GM23338 (cell line): Measurements from ENCODE around the gene DGCR8. TPM values are rescaled to one million over a fixed set of nuclear protein-coding genes. Genes with fewer than 3 reads are reported as not detected.
"Not testable (repeated sequence)": the region's sequence is repeated elsewhere in the genome, so short reads cannot be mapped to it uniquely, and the experiment has no call there.

Source experiments
- ATAC-seq: fragments of 200-7000 bp; cut with Tn5 transposase; 3 replicates; pipeline ENCODE4 v1.9.1; 2020
- DNase-seq: peaks from one replicate; pipeline ENCODE4 v3.0.0-alpha.2; 2015; ENCODE audit warnings: low spot score
- H2AFZ ChIP-seq: fragments of 200-600 bp; sonication (generic); 2 replicates; pipeline ENCODE4 v1.8.0; 2016; ENCODE audit warnings: antibody characterized with exemption, mild to moderate bottlenecking, moderate library complexity
- H3F3A ChIP-seq: fragments of 200-600 bp; sonication (generic); replicated peaks from 2 replicates; pipeline ENCODE4 v1.8.0; 2017; ENCODE audit warnings: antibody characterized with exemption, mixed run types, low read depth
- H3K27ac ChIP-seq: fragments of 200-600 bp; sonication (generic); 2 replicates; pipeline ENCODE4 v1.6.1; 2016; ENCODE audit warnings: low read depth
- H3K27me3 ChIP-seq: fragments of 200-600 bp; sonication (generic); 2 replicates; pipeline ENCODE4 v1.8.0; 2016; ENCODE audit warnings: mild to moderate bottlenecking, mixed run types, moderate library complexity; ENCODE audit not compliant: insufficient read depth
- H3K36me3 ChIP-seq: fragments of 200-600 bp; sonication (generic); 2 replicates; pipeline ENCODE4 v1.8.0; 2016; ENCODE audit warnings: mild to moderate bottlenecking; ENCODE audit not compliant: insufficient read depth
- H3K4me1 ChIP-seq: fragments of 200-600 bp; sonication (generic); 2 replicates; pipeline ENCODE4 v1.8.0; 2016; ENCODE audit warnings: mild to moderate bottlenecking, moderate library complexity; ENCODE audit not compliant: insufficient read depth
- H3K4me2 ChIP-seq: fragments of 200-600 bp; sonication (generic); 2 replicates; pipeline ENCODE4 v1.7.1; 2017; ENCODE audit warnings: mixed run types
- H3K4me3 ChIP-seq: fragments of 200-600 bp; sonication (generic); 2 replicates; pipeline ENCODE4 v1.6.1; 2016; ENCODE audit warnings: mixed run types
- H3K79me2 ChIP-seq: fragments of 200-600 bp; sonication (generic); replicated peaks from 2 replicates; pipeline ENCODE4 v1.8.0; 2017; ENCODE audit warnings: mild to moderate bottlenecking; ENCODE audit not compliant: insufficient read depth
- H3K9me2 ChIP-seq: fragments of 200-600 bp; sonication (generic); 2 replicates; pipeline ENCODE4 v1.8.0; 2017; ENCODE audit not compliant: insufficient read depth
- H4K20me1 ChIP-seq: fragments of 200-600 bp; sonication (generic); replicated peaks from 2 replicates; pipeline ENCODE4 v1.8.0; 2017; ENCODE audit warnings: mild to moderate bottlenecking; ENCODE audit not compliant: insufficient read depth
- H3K27ac Mint-ChIP-seq: 2 replicates; pipeline ENCODE4 v1.8.0; 2020; ENCODE audit warnings: inconsistent platforms, mild to moderate bottlenecking, moderate library complexity, mixed read lengths
- H3K27me3 Mint-ChIP-seq: 3 replicates; pipeline ENCODE4 v1.8.0; 2022; ENCODE audit warnings: low read depth, mild to moderate bottlenecking, moderate library complexity, mixed read lengths, inconsistent platforms; ENCODE audit not compliant: insufficient read depth, poor library complexity
- H3K36me3 Mint-ChIP-seq: 3 replicates; pipeline ENCODE4 v1.8.0; 2021; ENCODE audit warnings: low read depth, mild to moderate bottlenecking, inconsistent platforms, moderate library complexity, mixed read lengths
- H3K4me1 Mint-ChIP-seq: 3 replicates; pipeline ENCODE4 v1.8.0; 2020; ENCODE audit warnings: mild to moderate bottlenecking, inconsistent platforms, mixed read lengths
- H3K4me3 Mint-ChIP-seq: 3 replicates; pipeline ENCODE4 v1.8.0; 2021; ENCODE audit warnings: moderate library complexity, mild to moderate bottlenecking, inconsistent platforms, mixed read lengths
- H3K9me3 Mint-ChIP-seq: 3 replicates; pipeline ENCODE4 v1.8.0; 2020; ENCODE audit warnings: moderate library complexity, mild to moderate bottlenecking, inconsistent platforms, mixed read lengths
- CREB1 ChIP-seq: fragments of 250-450 bp; sonication (Bioruptor Pico); IDR thresholded peaks from 2 replicates; pipeline ENCODE4 v1.5.0; 2020; ENCODE audit warnings: low read depth, mild to moderate bottlenecking, moderate library complexity
- CTCF ChIP-seq, 2 experiments: fragments of 200-600 bp in 1 of 2; sonication (generic) in 1 of 2; conservative IDR thresholded peaks; 2 replicates each; pipeline versions ENCODE4 v1.5.1 to v1.6.1; 2016 to 2017; ENCODE audit warnings: antibody characterized with exemption in 2 of 2, low read depth in 2 of 2, mild to moderate bottlenecking in 2 of 2, moderate library complexity in 1 of 2
- ETS1 ChIP-seq: IDR thresholded peaks from 2 replicates; pipeline ENCODE4 v1.6.1; 2016; ENCODE audit warnings: antibody characterized with exemption
- EZH2 ChIP-seq: fragments of 200-600 bp; sonication (generic); IDR thresholded peaks from one replicate; pipeline ENCODE4 v1.8.0; 2017; ENCODE audit warnings: antibody characterized with exemption, mild to moderate bottlenecking, low read depth; ENCODE audit not compliant: unreplicated experiment
- JUNB ChIP-seq: IDR thresholded peaks from one replicate; pipeline ENCODE4 v1.6.1; 2016; ENCODE audit warnings: antibody characterized with exemption; ENCODE audit not compliant: unreplicated experiment
- POLR2AphosphoS5 ChIP-seq: IDR thresholded peaks from 2 replicates; pipeline ENCODE4 v1.6.1; 2016; ENCODE audit warnings: antibody characterized with exemption, low read depth
- ZNF114 ChIP-seq: fragments of 250-450 bp; sonication (Bioruptor Pico); IDR thresholded peaks from 2 replicates; pipeline ENCODE4 v1.5.0; 2020; ENCODE audit warnings: mild to moderate bottlenecking, moderate library complexity
- polyA plus RNA-seq: library from polyadenylated mRNA; unstranded; fragments of >200 nt; fragmentation: Nextera tagmentation; extraction: Ambion mirVana; gene quantifications from 2 replicates; pipeline ENCODE4 v1.2.1, GENCODE V29; 2016
- total RNA-seq: library from RNA; depleted of rRNA; stranded (reverse); fragments of >200 nt; shearing (Covaris generic); gene quantifications from 2 replicates; pipeline ENCODE4 v1.2.3, GENCODE V29; 2014

Gene DGCR8
- total and polyA plus RNA-seq, 2 experiments from 2014 or later, result 12.2 to 48.9 TPM

- TF ChIP-seq CTCF (conservative IDR thresholded peaks at IDR 0.05; ENCODE audit: low read depth in 2 of 2) (no peak), POLR2AphosphoS5 (no peak)
- Mint-ChIP-seq H3K9me3 (no peaks in the 10 kb centered on the region), H3K4me1 (no peaks in the 10 kb centered on the region), H3K27me3 (peaks cover 7% of the 10 kb centered on the region), H3K27ac (no peak overlapping the region), H3K36me3 (no peaks in the 10 kb centered on the region; the same call in 2 of the 3 replicates), H3K4me3 (no peak overlapping the region)
- DNase-seq (no peak), ATAC-seq (no peak)
- Histone ChIP-seq H3K36me3 (no peaks in the 10 kb centered on the region), H3K9me2 (no peaks in the 10 kb centered on the region), H3K4me3 (no peak overlapping the region), H3K27me3 (no peaks in the 10 kb centered on the region), H3K4me2 (no peak overlapping the region), H3F3A (no peaks in the 10 kb centered on the region), H4K20me1 (no peaks in the 10 kb centered on the region), H3K27ac (no peak overlapping the region), H3K4me1 (no peaks in the 10 kb centered on the region), H2AFZ (no peak overlapping the region), H3K79me2 (no peaks in the 10 kb centered on the region)
Measured at GRCh38 chr22:20066617-20067383, 13.2 kb upstream of the DGCR8 start.

- H4K20me1 ChIP-seq, H2AFZ ChIP-seq, H3K27me3 Mint-ChIP-seq, H3K4me2 ChIP-seq, H3K36me3 Mint-ChIP-seq, H3K4me3 Mint-ChIP-seq, H3K9me2 ChIP-seq, H3K27ac Mint-ChIP-seq, H3K4me1 ChIP-seq, H3K36me3 ChIP-seq, H3K27me3 ChIP-seq, H3K79me2 ChIP-seq, H3K27ac ChIP-seq, DNase-seq, H3K9me3 Mint-ChIP-seq, H3K4me1 Mint-ChIP-seq, H3F3A ChIP-seq, ATAC-seq, H3K4me3 ChIP-seq: not testable (repeated sequence)
Measured at GRCh38 chr22:20067384-20067682, 12.7 kb upstream of the DGCR8 start.

- Histone ChIP-seq H3F3A (no peaks in the 10 kb centered on the region), H3K4me2 (no peak overlapping the region), H3K4me1 (no peaks in the 10 kb centered on the region), H3K27ac (no peak overlapping the region), H3K36me3 (no peaks in the 10 kb centered on the region), H3K9me2 (no peaks in the 10 kb centered on the region), H2AFZ (no peak overlapping the region), H4K20me1 (no peaks in the 10 kb centered on the region), H3K79me2 (no peaks in the 10 kb centered on the region), H3K4me3 (no peak overlapping the region), H3K27me3 (no peaks in the 10 kb centered on the region)
- Mint-ChIP-seq H3K27ac (no peak overlapping the region), H3K9me3 (no peaks in the 10 kb centered on the region), H3K4me1 (no peaks in the 10 kb centered on the region), H3K36me3 (no peaks in the 10 kb centered on the region), H3K4me3 (no peak overlapping the region), H3K27me3 (peaks cover 7% of the 10 kb centered on the region)
- ATAC-seq, result no peak
- no peak for DNase-seq
- TF ChIP-seq ETS1, result no peak
- no peak for TF ChIP-seq ZNF114 (CRISPR knock-in tag)
- TF ChIP-seq CTCF (conservative IDR thresholded peaks at IDR 0.05; ENCODE audit: low read depth in 2 of 2), result no peak
- TF ChIP-seq EZH2, result no peak
- no peak for TF ChIP-seq JUNB
- no peak for TF ChIP-seq CREB1 (CRISPR knock-in tag)
Measured at GRCh38 chr22:20068640-20069039, 11.4 kb upstream of the DGCR8 start.
